ENCODE data around the gene RPS6KC1.
A peak's percentile ranks its signal among the peaks of the same experiment; 100 is the strongest.
"Not testable (repeated sequence)": the region's sequence is repeated elsewhere in the genome, so short reads cannot be mapped to it uniquely, and the experiment has no call there.

The RPS6KC1 gene

GRCh38 chr1:213111502-213111901, 60.5 kb downstream of the RPS6KC1 start:
- no peak for DNase-seq

- DNase-seq: not testable (repeated sequence)
Measured at GRCh38 chr1:213112723-213113122, 61.7 kb downstream of the RPS6KC1 start.

- not testable (repeated sequence) for DNase-seq
Measured at GRCh38 chr1:213117699-213118180, 66.7 kb downstream of the RPS6KC1 start.

GRCh38 chr1:213119794-213120193, 68.8 kb downstream of the RPS6KC1 start:
- DNase-seq: no peak

- no peak for DNase-seq
Measured at GRCh38 chr1:213120386-213120785, 69.3 kb downstream of the RPS6KC1 start.

- DNase-seq: no peak
Measured at GRCh38 chr1:213120961-213121360, 69.9 kb downstream of the RPS6KC1 start.

GRCh38 chr1:213122514-213122929, 71.5 kb downstream of the RPS6KC1 start:
- peak; percentile 15 to 73 (median 30) for DNase-seq

GRCh38 chr1:213123087-213123486, 72.0 kb downstream of the RPS6KC1 start:
- DNase-seq: no peak

GRCh38 chr1:213123536-213123935, 72.5 kb downstream of the RPS6KC1 start:
- peak in 1 of 3 experiments; percentile 29 for DNase-seq

- DNase-seq: no peak
Measured at GRCh38 chr1:213124590-213124989, 73.5 kb downstream of the RPS6KC1 start.

- no peak for DNase-seq
Measured at GRCh38 chr1:213125643-213126042, 74.6 kb downstream of the RPS6KC1 start.

- DNase-seq: no peak
Measured at GRCh38 chr1:213127074-213127473, 76.0 kb downstream of the RPS6KC1 start.

GRCh38 chr1:213131851-213132655, 81.0 kb downstream of the RPS6KC1 start:
- peak in 1 of 3 experiments; percentile 49 for DNase-seq

GRCh38 chr1:213135572-213135971, 84.5 kb downstream of the RPS6KC1 start:
- DNase-seq: no peak

- no peak for DNase-seq
Measured at GRCh38 chr1:213136190-213136917, 85.3 kb downstream of the RPS6KC1 start.

- DNase-seq: peak in 2 of 3 experiments; percentile 52 to 80
Measured at GRCh38 chr1:213138391-213138790, 87.3 kb downstream of the RPS6KC1 start.

- DNase-seq: no peak
Measured at GRCh38 chr1:213138892-213139291, 87.9 kb downstream of the RPS6KC1 start.

GRCh38 chr1:213148905-213149304, 97.9 kb downstream of the RPS6KC1 start:
- no peak for DNase-seq

- DNase-seq: not testable (repeated sequence)
Measured at GRCh38 chr1:213150090-213150489, 99.0 kb downstream of the RPS6KC1 start.

GRCh38 chr1:213154056-213154685, 103.1 kb downstream of the RPS6KC1 start:
- no peak for DNase-seq

- peak in 2 of 3 experiments; percentile 38 to 78 for DNase-seq
Measured at GRCh38 chr1:213159376-213159775, 108.3 kb downstream of the RPS6KC1 start.

GRCh38 chr1:213160442-213160841, 109.4 kb downstream of the RPS6KC1 start:
- not testable (repeated sequence) for DNase-seq

- no peak for DNase-seq
Measured at GRCh38 chr1:213162338-213162737, 111.3 kb downstream of the RPS6KC1 start.

All from NCI-H1417 (cell line).